Lung (tissue), 12 donors: ENCODE measurements around the gene AURKA. TPM values are rescaled to one million over a fixed set of nuclear protein-coding genes. Genes with fewer than 3 reads are reported as not detected.
"Not testable (repeated sequence)": the region's sequence is repeated elsewhere in the genome, so short reads cannot be mapped to it uniquely, and the experiment has no call there.

Experiments used
- ATAC-seq: fragments of 200-7000 bp; cut with Tn5 transposase; one replicate; pipeline ENCODE4 v1.9.1; 2020; ENCODE audit warnings: moderate number of reproducible peaks; ENCODE audit not compliant: insufficient read depth, low FRiP score
- DNase-seq, 3 donors: peaks; one replicate each; pipeline ENCODE4 v3.0.0-alpha.2; 2013 to 2017
- H3K27ac ChIP-seq, 2 donors: one replicate each; pipeline ENCODE4 v1.5.1; 2013; ENCODE audit warnings: mild to moderate bottlenecking in 2 of 2, moderate library complexity in 2 of 2, control low read depth in 1 of 2, inconsistent platforms in 1 of 2, low read depth in 1 of 2, low read length in 1 of 2
- H3K27me3 ChIP-seq, 3 donors: one replicate each; pipeline ENCODE4 v1.5.1; 2013; ENCODE audit warnings: low read length in 2 of 3; ENCODE audit not compliant: control insufficient read depth in 3 of 3, insufficient read depth in 3 of 3
- H3K36me3 ChIP-seq, 4 donors: one replicate each; pipeline ENCODE4 v1.5.1; 2013; ENCODE audit warnings: low read length in 4 of 4, mild to moderate bottlenecking in 1 of 4, moderate library complexity in 1 of 4; ENCODE audit not compliant: control insufficient read depth in 4 of 4, insufficient read depth in 4 of 4
- H3K4me1 ChIP-seq, 5 donors: one replicate each; pipeline ENCODE4 v1.5.1; 2013; ENCODE audit warnings: low read length in 5 of 5, mild to moderate bottlenecking in 2 of 5, moderate library complexity in 1 of 5; ENCODE audit not compliant: control insufficient read depth in 5 of 5, insufficient read depth in 5 of 5
- H3K4me3 ChIP-seq: one replicate; pipeline ENCODE4 v1.5.1; 2013; ENCODE audit warnings: mild to moderate bottlenecking, control low read depth, moderate library complexity
- H3K9ac ChIP-seq, 2 donors: one replicate each; pipeline ENCODE4 v1.5.1; 2013; ENCODE audit warnings: low read length in 2 of 2, control low read depth in 1 of 2; ENCODE audit not compliant: insufficient read depth in 1 of 2
- H3K9me3 ChIP-seq, 4 donors: one replicate each; pipeline ENCODE4 v1.5.1; 2013; ENCODE audit warnings: low read length in 3 of 4, mild to moderate bottlenecking in 1 of 4, moderate library complexity in 1 of 4; ENCODE audit not compliant: control insufficient read depth in 4 of 4, insufficient read depth in 3 of 4
- CTCF ChIP-seq: IDR thresholded peaks from 2 replicates; pipeline ENCODE4 v1.5.1; 2012; ENCODE audit warnings: mild to moderate bottlenecking; ENCODE audit errors: control extremely low read depth, extremely low read depth
- WGBS, 2 donors: extraction: QIAGEN DNeasy Blood & Tissue Kit; methylation state at CpG; one replicate each; pipeline ENCODE4 v1.1.7; 2013; 5-methylcytosine and 5-hydroxymethylcytosine counted together
- polyA plus RNA-seq, 2 donors: library from polyadenylated mRNA; stranded (reverse); fragments of 200-250 nt; gene quantifications; one replicate each; pipeline ENCODE4 v1.2.1, GENCODE V29; 2013
- total RNA-seq, 2 donors: library from RNA; depleted of rRNA in 1 of 2; stranded (reverse); fragments of >200 nt in 1 of 2; gene quantifications; one replicate each; pipeline ENCODE4 v1.2.1, GENCODE V29; 2014 to 2021
- donor health status: control.
- donor health status: control.
- donor health status: Bipolar disorder and iron deficiency.
- donor health status: healthy.
- donor health status: DM: yes; HTN: yes; CAD: no.

The AURKA gene
- total and polyA plus RNA-seq, 4 donors = 1.5 to 6.2 (median 3.2) TPM

- Histone ChIP-seq H3K9me3 (no peaks in the 10 kb centered on the region), H3K4me1 (peaks cover 0 to 29% (median 17%) of the 10 kb centered on the region in 5 donors), H3K27ac (peak overlapping the region in 1 of 2 donors; percentile 33), H3K4me3 (no peak overlapping the region), H3K9ac (no peak overlapping the region), H3K36me3 (peaks cover 11 to 33% (median 22%) of the 10 kb centered on the region in 4 donors), H3K27me3 (no peaks in the 10 kb centered on the region)
- WGBS, 2 donors = 91% methylated on average over 3 of the region's 3 CpGs
- no peak for DNase-seq
- no peak for ATAC-seq
- no peak for TF ChIP-seq CTCF
Observed at GRCh38 chr20:56406910-56407309, 14.9 kb upstream of the AURKA start.

GRCh38 chr20:56405356-56405755 is 13.3 kb upstream of the AURKA start:
- ATAC-seq, DNase-seq, H3K27ac ChIP-seq: not testable (repeated sequence)

GRCh38 chr20:56403465-56403864 is 11.4 kb upstream of the AURKA start:
- 95% methylated on average over 26 of the region's 26 CpGs for WGBS, 2 donors
- H3K9me3 ChIP-seq = no peaks in the 10 kb centered on the region
- DNase-seq = no peak
- no peak overlapping the region for H3K27ac ChIP-seq
- ATAC-seq = no peak
- peaks cover 24 to 58% (median 39%) of the 10 kb centered on the region in 4 donors for H3K36me3 ChIP-seq
- no peak overlapping the region for H3K4me3 ChIP-seq
- no peak for TF ChIP-seq CTCF
- H3K9ac ChIP-seq = no peak overlapping the region
- no peaks in the 10 kb centered on the region for H3K27me3 ChIP-seq
- peaks cover 0 to 7% (median under 1%) of the 10 kb centered on the region in 5 donors for H3K4me1 ChIP-seq

More at GRCh38 chr20:56405356-56405755, 13.3 kb upstream of the AURKA start:
- H3K9ac ChIP-seq, H3K9me3 ChIP-seq, H3K27me3 ChIP-seq, H3K4me3 ChIP-seq: not testable (repeated sequence)
- Histone ChIP-seq H3K36me3 (peaks cover 16 to 43% (median 30%) of the 10 kb centered on the region in 4 donors), H3K4me1 (peaks cover 0 to 18% (median 14%) of the 10 kb centered on the region in 5 donors)
- 88 to 90% methylated on average over 12 of the region's 12 CpGs for WGBS, 2 donors

GRCh38 chr20:56400001-56400640 is 8.1 kb upstream of the AURKA start:
- H3K36me3 ChIP-seq = peaks cover 37 to 58% (median 52%) of the 10 kb centered on the region in 4 donors
- peak; percentile 52 for TF ChIP-seq CTCF
- DNase-seq = peak; percentile 76 to 93 (median 88)
- H3K4me1 ChIP-seq = peaks cover 0 to 7% (median 0%) of the 10 kb centered on the region in 5 donors
- no peak for ATAC-seq
- H3K27me3 ChIP-seq = no peaks in the 10 kb centered on the region
- no peaks in the 10 kb centered on the region for H3K9me3 ChIP-seq
- no peak overlapping the region for H3K4me3 ChIP-seq
- peak overlapping the region in 1 of 2 donors; percentile 5 for H3K9ac ChIP-seq
- H3K27ac ChIP-seq = no peak overlapping the region
